Diencephalon (tissue), 1 donor: ENCODE measurements around the gene ANKRD23. TPM values are rescaled to one million over a fixed set of nuclear protein-coding genes. Genes with fewer than 3 reads are reported as not detected.

ENCODE experiments used
- small RNA-seq: library from RNA; depleted of rRNA; stranded (forward); fragments of <200 nt; gene quantifications from one replicate; pipeline ENCODE3, GENCODE V24; 2014
- total RNA-seq: library from RNA; depleted of rRNA; stranded (reverse); fragments of >200 nt; gene quantifications from one replicate; pipeline ENCODE4 v1.2.3, GENCODE V29; 2014

The ANKRD23 gene
- 2.1 TPM for total RNA-seq

GRCh38 chr2:96843538-96844268, at the start of gene ANKRD23:
Gene ANKRD23, minus strand, starts transcription at chr2:96844021. Its CDS starts 29 bp downstream, at chr2:96843992.

GRCh38 chr2:96869822-96870625, 26.2 kb upstream of the ANKRD23 start, which contains the start of gene SEMA4C:
Gene SEMA4C, minus strand, starts transcription at chr2:96870080. Its CDS starts 2,194 bp downstream, at chr2:96867886.

GRCh38 chr2:96857667-96858372, 14.0 kb upstream of the ANKRD23 start, which contains the start of gene ANKRD39:
Gene ANKRD39, minus strand, starts transcription at chr2:96858016. Its CDS starts 29 bp downstream, at chr2:96857987.

GRCh38 chr2:96816127-96816835, 27.5 kb downstream of the ANKRD23 start, which contains the start of gene CNNM3:
Gene CNNM3, plus strand, starts transcription at chr2:96816268. Its CDS starts 10 bp downstream, at chr2:96816278.

Small RNA genes within 50 kb of the gene (small RNA-seq; reads per million reads assigned to genes)
- gene MIR3127, result 0.10 reads per million

Other genes starting within 250 kb of the ANKRD23 start
- 33.7 TPM for gene KANSL3, start 205.7 kb downstream of the ANKRD23 start, total RNA-seq
- gene FER1L5, start 201.3 kb downstream of the ANKRD23 start, total RNA-seq, result 0.69 TPM
- 23.8 TPM for gene LMAN2L, start 104.0 kb downstream of the ANKRD23 start, total RNA-seq
- gene CNNM4, start 83.1 kb downstream of the ANKRD23 start, total RNA-seq, result 8.1 TPM
- 11.8 TPM for gene CNNM3, start 27.8 kb downstream of the ANKRD23 start, total RNA-seq
- 8.3 TPM for gene ANKRD39, start 14.0 kb upstream of the ANKRD23 start, total RNA-seq
- gene SEMA4C, start 26.1 kb upstream of the ANKRD23 start, total RNA-seq, result 33.9 TPM
- not detected for gene FAM178B, start 142.6 kb upstream of the ANKRD23 start, total RNA-seq